HG03045 (cell line): Measurements from ENCODE around the gene POP7.

Experiments
- ATAC-seq: cut with Tn5 transposase; IDR thresholded peaks from one replicate; pipeline ENCODE4 v1.9.1; 2021; ENCODE audit warnings: mild to moderate bottlenecking, moderate library complexity; ENCODE audit not compliant: unreplicated experiment

POP7 gene

GRCh38 chr7:100679129-100679926 is 26.6 kb upstream of the POP7 start:
- no peak for ATAC-seq

- ATAC-seq = no peak
Observed at GRCh38 chr7:100679927-100680575, 25.9 kb upstream of the POP7 start.

- no peak for ATAC-seq
Observed at GRCh38 chr7:100680576-100681271, 25.2 kb upstream of the POP7 start.

GRCh38 chr7:100681491-100682227 is 24.3 kb upstream of the POP7 start:
- no peak for ATAC-seq

- ATAC-seq = no peak
Observed at GRCh38 chr7:100682228-100682741, 23.6 kb upstream of the POP7 start.

GRCh38 chr7:100682991-100683658 is 22.8 kb upstream of the POP7 start:
- ATAC-seq = no peak

GRCh38 chr7:100683659-100684533 is 22.0 kb upstream of the POP7 start:
- no peak for ATAC-seq

GRCh38 chr7:100684534-100685042 is 21.3 kb upstream of the POP7 start:
- ATAC-seq = no peak

- no peak for ATAC-seq
Observed at GRCh38 chr7:100685049-100685605, 20.8 kb upstream of the POP7 start.

GRCh38 chr7:100685631-100686145 is 20.2 kb upstream of the POP7 start:
- ATAC-seq = no peak

- ATAC-seq = no peak
Observed at GRCh38 chr7:100686201-100686821, 19.6 kb upstream of the POP7 start.

GRCh38 chr7:100686822-100687211 is 19.1 kb upstream of the POP7 start:
- ATAC-seq = no peak

- ATAC-seq = no peak
Observed at GRCh38 chr7:100687261-100687660, 18.7 kb upstream of the POP7 start.

GRCh38 chr7:100687751-100688300 is 18.1 kb upstream of the POP7 start:
- no peak for ATAC-seq

- ATAC-seq = no peak
Observed at GRCh38 chr7:100688326-100688860, 17.5 kb upstream of the POP7 start.

- no peak for ATAC-seq
Observed at GRCh38 chr7:100689230-100690135, 16.4 kb upstream of the POP7 start.
